ENCODE measurements around the gene HMX2.

DNA sequence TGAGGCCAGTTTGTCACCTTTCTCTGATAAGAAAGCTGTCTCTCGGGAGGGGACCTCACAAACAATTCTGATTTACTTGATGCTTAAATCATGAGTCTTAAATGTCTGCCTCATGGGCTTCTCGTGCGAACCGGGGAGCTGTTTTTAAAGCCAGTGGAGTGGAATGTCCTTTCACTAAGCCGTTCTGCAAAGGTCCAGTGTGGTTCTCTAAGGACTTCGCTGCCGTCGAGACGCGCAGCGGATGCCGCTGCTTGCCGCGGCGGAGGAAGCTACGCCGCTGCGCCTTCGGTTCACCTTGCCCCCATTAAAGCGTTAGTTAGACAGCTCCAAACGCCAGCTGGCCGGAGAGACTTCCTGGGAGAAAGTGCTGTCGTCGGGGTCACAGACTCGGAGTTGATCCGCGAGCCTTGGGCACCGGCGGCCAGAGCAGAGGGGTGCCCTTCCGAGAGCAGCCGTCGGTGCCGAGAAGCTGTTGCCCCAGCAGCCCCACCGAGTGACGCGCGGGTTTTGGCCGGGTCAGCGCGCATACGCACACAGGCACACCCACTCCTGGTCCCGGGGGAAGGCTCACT lies 13.5 kb upstream of the HMX2 start:
- TF ChIP-seq, protein P1, sequence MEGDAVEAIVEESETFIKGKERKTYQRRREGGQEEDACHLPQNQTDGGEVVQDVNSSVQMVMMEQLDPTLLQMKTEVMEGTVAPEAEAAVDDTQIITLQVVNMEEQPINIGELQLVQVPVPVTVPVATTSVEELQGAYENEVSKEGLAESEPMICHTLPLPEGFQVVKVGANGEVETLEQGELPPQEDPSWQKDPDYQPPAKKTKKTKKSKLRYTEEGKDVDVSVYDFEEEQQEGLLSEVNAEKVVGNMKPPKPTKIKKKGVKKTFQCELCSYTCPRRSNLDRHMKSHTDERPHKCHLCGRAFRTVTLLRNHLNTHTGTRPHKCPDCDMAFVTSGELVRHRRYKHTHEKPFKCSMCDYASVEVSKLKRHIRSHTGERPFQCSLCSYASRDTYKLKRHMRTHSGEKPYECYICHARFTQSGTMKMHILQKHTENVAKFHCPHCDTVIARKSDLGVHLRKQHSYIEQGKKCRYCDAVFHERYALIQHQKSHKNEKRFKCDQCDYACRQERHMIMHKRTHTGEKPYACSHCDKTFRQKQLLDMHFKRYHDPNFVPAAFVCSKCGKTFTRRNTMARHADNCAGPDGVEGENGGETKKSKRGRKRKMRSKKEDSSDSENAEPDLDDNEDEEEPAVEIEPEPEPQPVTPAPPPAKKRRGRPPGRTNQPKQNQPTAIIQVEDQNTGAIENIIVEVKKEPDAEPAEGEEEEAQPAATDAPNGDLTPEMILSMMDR (conservative IDR thresholded peaks at IDR 0.05) = no peak
- no peak for TF ChIP-seq ZFX (IDR thresholded peaks at IDR 0.05)

All from C4-2B (cell line).